ENCODE results near the gene HACD2.
"Not testable (repeated sequence)": the region's sequence is repeated elsewhere in the genome, so short reads cannot be mapped to it uniquely, and the experiment has no call there.

Gene HACD2

GRCh38 chr3:123608263-123608937 is 23.5 kb upstream of the HACD2 start:
- no peaks in the 10 kb centered on the region for H3K9me3 ChIP-seq (ENCODE audit: control insufficient read depth, insufficient read depth, low read length)
- H3K27me3 ChIP-seq (ENCODE audit: control insufficient read depth, insufficient read depth, low read length), result no peaks in the 10 kb centered on the region
- no peaks in the 10 kb centered on the region for H3K4me1 ChIP-seq (ENCODE audit: control insufficient read depth, insufficient read depth, low read length)
- H3K4me3 ChIP-seq (ENCODE audit: low read depth, low read length), result no peak overlapping the region
- H3K9ac ChIP-seq (ENCODE audit: low read depth, low read length), result no peak overlapping the region
- no peaks in the 10 kb centered on the region for H3K36me3 ChIP-seq (ENCODE audit: control insufficient read depth, insufficient read depth, low read length)

DNA sequence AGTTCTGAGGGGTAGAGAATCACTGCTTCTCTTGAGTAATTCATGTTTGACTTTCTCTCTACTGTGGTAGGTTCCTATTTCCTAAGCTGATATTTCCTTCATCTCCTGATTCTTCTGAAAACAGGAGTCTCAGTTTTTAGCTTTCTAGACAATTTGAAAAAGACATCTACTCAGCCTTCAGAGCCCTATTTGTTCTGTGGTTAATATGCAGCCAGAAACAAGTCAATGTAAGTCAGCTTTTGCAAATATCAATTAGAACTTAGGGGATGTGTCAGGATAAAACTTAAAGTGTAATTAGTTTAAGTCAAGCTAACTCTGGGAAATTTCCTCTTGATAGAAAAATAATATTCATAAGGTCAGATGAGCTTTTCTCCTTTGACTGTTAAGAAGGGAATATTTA is 21.7 kb upstream of the HACD2 start:
- Histone ChIP-seq H3K36me3 (ENCODE audit: control insufficient read depth, insufficient read depth, low read length) (no peaks in the 10 kb centered on the region), H3K4me1 (ENCODE audit: control insufficient read depth, insufficient read depth, low read length) (no peaks in the 10 kb centered on the region), H3K9me3 (ENCODE audit: control insufficient read depth, insufficient read depth, low read length) (no peaks in the 10 kb centered on the region), H3K4me3 (ENCODE audit: low read depth, low read length) (no peak overlapping the region), H3K9ac (ENCODE audit: low read depth, low read length) (no peak overlapping the region), H3K27me3 (ENCODE audit: control insufficient read depth, insufficient read depth, low read length) (no peaks in the 10 kb centered on the region)

DNA sequence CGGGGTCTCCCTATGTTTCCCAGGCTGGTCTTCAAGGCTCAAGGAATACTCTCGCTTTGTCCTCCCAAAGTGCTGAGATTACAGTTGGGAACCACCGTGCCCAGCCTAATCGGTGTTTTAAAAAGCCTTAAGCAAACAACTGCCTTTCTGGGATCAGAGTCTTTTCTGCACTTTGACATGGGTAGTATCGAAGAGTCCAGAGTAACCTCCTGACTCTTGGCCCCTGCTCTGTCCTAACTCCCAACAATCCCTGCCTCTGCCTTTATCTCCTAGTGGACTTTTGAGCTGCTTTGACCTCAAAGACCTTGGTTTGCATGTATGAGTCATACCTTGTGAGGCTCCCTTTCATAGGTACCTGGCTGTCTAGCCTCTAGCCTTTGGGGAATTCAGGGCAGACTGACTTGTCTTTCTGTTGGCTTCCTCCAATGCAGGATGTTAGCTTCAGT is 21.0 kb upstream of the HACD2 start:
- Histone ChIP-seq H3K36me3 (ENCODE audit: control insufficient read depth, insufficient read depth, low read length) (no peaks in the 10 kb centered on the region), H3K9me3 (ENCODE audit: control insufficient read depth, insufficient read depth, low read length) (no peaks in the 10 kb centered on the region), H3K4me3 (ENCODE audit: low read depth, low read length) (no peak overlapping the region), H3K27me3 (ENCODE audit: control insufficient read depth, insufficient read depth, low read length) (no peaks in the 10 kb centered on the region), H3K4me1 (ENCODE audit: control insufficient read depth, insufficient read depth, low read length) (no peaks in the 10 kb centered on the region), H3K9ac (ENCODE audit: low read depth, low read length) (no peak overlapping the region)

- H3K36me3 ChIP-seq (ENCODE audit: control insufficient read depth, insufficient read depth, low read length); H3K4me1 ChIP-seq (ENCODE audit: control insufficient read depth, insufficient read depth, low read length); H3K9me3 ChIP-seq (ENCODE audit: control insufficient read depth, insufficient read depth, low read length); H3K27me3 ChIP-seq (ENCODE audit: control insufficient read depth, insufficient read depth, low read length); H3K4me3 ChIP-seq (ENCODE audit: low read depth, low read length); H3K9ac ChIP-seq (ENCODE audit: low read depth, low read length): not testable (repeated sequence)
Measured at GRCh38 chr3:123603153-123603552, 18.3 kb upstream of the HACD2 start.

DNA sequence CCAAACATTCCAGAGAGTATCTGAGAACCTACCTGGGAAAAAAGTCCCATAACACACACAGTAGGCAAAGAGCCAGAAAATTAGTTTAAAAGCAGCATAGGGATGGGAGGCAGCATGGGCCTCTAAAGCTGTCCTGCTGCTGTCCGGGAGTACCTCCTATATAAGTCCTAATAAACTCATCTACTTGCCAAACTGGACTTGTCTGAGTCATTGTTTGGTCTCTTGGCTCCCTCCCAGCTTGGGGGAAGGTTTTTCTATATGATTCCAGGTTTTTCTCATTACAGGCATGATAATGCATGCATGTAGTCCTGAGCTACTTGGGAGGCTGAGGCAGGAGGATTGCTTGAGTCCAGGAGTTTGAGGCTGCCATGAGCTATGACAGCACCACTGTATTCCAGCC is 17.5 kb upstream of the HACD2 start:
- Histone ChIP-seq H3K27me3 (ENCODE audit: control insufficient read depth, insufficient read depth, low read length) (no peaks in the 10 kb centered on the region), H3K9me3 (ENCODE audit: control insufficient read depth, insufficient read depth, low read length) (no peaks in the 10 kb centered on the region), H3K4me3 (ENCODE audit: low read depth, low read length) (no peak overlapping the region), H3K9ac (ENCODE audit: low read depth, low read length) (no peak overlapping the region), H3K36me3 (ENCODE audit: control insufficient read depth, insufficient read depth, low read length) (no peaks in the 10 kb centered on the region), H3K4me1 (ENCODE audit: control insufficient read depth, insufficient read depth, low read length) (no peaks in the 10 kb centered on the region)

DNA sequence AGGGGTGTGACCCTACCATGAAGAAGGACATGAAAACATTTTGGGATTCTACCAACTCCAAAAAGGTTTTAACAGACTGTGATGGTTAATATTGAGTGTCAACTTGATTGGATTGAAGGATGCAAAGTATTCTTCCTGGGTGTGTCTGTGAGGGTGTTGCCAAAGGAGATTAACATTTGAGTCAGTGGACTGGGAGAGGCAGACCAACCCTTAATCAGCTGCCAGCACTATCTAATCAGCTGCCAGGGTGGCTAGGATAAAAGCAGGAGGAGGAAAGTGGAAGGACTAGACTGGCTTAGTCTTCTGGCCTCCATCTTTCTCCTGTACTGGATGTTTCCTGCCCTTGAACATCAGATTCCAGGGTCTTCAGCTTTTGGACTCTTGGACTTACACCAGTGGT is 16.0 kb upstream of the HACD2 start:
- H3K4me3 ChIP-seq (ENCODE audit: low read depth, low read length); H3K4me1 ChIP-seq (ENCODE audit: control insufficient read depth, insufficient read depth, low read length); H3K9me3 ChIP-seq (ENCODE audit: control insufficient read depth, insufficient read depth, low read length): not testable (repeated sequence)

GRCh38 chr3:123597561-123597960 is 12.7 kb upstream of the HACD2 start:
- no peak overlapping the region for H3K9ac ChIP-seq (ENCODE audit: low read depth, low read length)
- H3K27me3 ChIP-seq (ENCODE audit: control insufficient read depth, insufficient read depth, low read length), result no peaks in the 10 kb centered on the region
- no peaks in the 10 kb centered on the region for H3K9me3 ChIP-seq (ENCODE audit: control insufficient read depth, insufficient read depth, low read length)
- no peak overlapping the region for H3K4me3 ChIP-seq (ENCODE audit: low read depth, low read length)
- H3K36me3 ChIP-seq (ENCODE audit: control insufficient read depth, insufficient read depth, low read length), result no peaks in the 10 kb centered on the region
- no peaks in the 10 kb centered on the region for H3K4me1 ChIP-seq (ENCODE audit: control insufficient read depth, insufficient read depth, low read length)

More for the DNA sequence above, 16.0 kb upstream of the HACD2 start:
- H3K27me3 ChIP-seq (ENCODE audit: control insufficient read depth, insufficient read depth, low read length); H3K9ac ChIP-seq (ENCODE audit: low read depth, low read length); H3K36me3 ChIP-seq (ENCODE audit: control insufficient read depth, insufficient read depth, low read length): not testable (repeated sequence)

GRCh38 chr3:123595396-123596180 is 10.7 kb upstream of the HACD2 start:
- Histone ChIP-seq H3K4me1 (ENCODE audit: control insufficient read depth, insufficient read depth, low read length) (no peaks in the 10 kb centered on the region), H3K9me3 (ENCODE audit: control insufficient read depth, insufficient read depth, low read length) (peaks cover 3% of the 10 kb centered on the region), H3K9ac (ENCODE audit: low read depth, low read length) (no peak overlapping the region), H3K36me3 (ENCODE audit: control insufficient read depth, insufficient read depth, low read length) (no peaks in the 10 kb centered on the region), H3K4me3 (ENCODE audit: low read depth, low read length) (no peak overlapping the region), H3K27me3 (ENCODE audit: control insufficient read depth, insufficient read depth, low read length) (no peaks in the 10 kb centered on the region)

DNA sequence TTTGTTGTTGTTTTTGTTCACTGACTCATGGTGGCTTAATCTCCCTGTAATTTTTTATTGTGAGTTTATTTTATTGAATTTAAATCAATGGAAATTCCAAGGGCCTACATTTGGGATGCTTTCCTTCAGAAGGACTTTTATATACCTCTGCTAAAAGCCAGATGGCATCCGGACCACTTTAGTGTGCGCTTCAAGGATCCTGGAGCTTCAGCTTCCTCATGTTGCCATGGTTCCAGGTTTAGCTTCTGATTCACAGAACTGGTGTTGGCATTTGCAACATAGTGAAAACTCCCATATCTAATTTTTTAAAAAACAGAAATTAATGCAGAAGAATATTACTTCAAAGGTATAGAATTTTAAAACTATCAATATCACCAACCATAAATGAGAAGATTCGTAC is 8.5 kb upstream of the HACD2 start:
- Histone ChIP-seq H3K4me3 (ENCODE audit: low read depth, low read length) (no peak overlapping the region), H3K4me1 (ENCODE audit: control insufficient read depth, insufficient read depth, low read length) (no peaks in the 10 kb centered on the region), H3K36me3 (ENCODE audit: control insufficient read depth, insufficient read depth, low read length) (no peaks in the 10 kb centered on the region), H3K27me3 (ENCODE audit: control insufficient read depth, insufficient read depth, low read length) (no peaks in the 10 kb centered on the region), H3K9ac (ENCODE audit: low read depth, low read length) (no peak overlapping the region), H3K9me3 (ENCODE audit: control insufficient read depth, insufficient read depth, low read length) (peaks cover 9% of the 10 kb centered on the region)

GRCh38 chr3:123590685-123591450 is 6.0 kb upstream of the HACD2 start:
- Histone ChIP-seq H3K4me3 (ENCODE audit: low read depth, low read length) (no peak overlapping the region), H3K36me3 (ENCODE audit: control insufficient read depth, insufficient read depth, low read length) (no peaks in the 10 kb centered on the region), H3K9ac (ENCODE audit: low read depth, low read length) (no peak overlapping the region), H3K4me1 (ENCODE audit: control insufficient read depth, insufficient read depth, low read length) (peaks cover 3% of the 10 kb centered on the region), H3K9me3 (ENCODE audit: control insufficient read depth, insufficient read depth, low read length) (peaks cover 9% of the 10 kb centered on the region), H3K27me3 (ENCODE audit: control insufficient read depth, insufficient read depth, low read length) (peaks cover 11% of the 10 kb centered on the region)

- H3K4me3 ChIP-seq (ENCODE audit: low read depth, low read length), result no peak overlapping the region
- H3K9ac ChIP-seq (ENCODE audit: low read depth, low read length), result no peak overlapping the region
- no peaks in the 10 kb centered on the region for H3K36me3 ChIP-seq (ENCODE audit: control insufficient read depth, insufficient read depth, low read length)
- H3K4me1 ChIP-seq (ENCODE audit: control insufficient read depth, insufficient read depth, low read length), result peaks cover 3% of the 10 kb centered on the region
- peaks cover 18% of the 10 kb centered on the region for H3K27me3 ChIP-seq (ENCODE audit: control insufficient read depth, insufficient read depth, low read length)
- H3K9me3 ChIP-seq (ENCODE audit: control insufficient read depth, insufficient read depth, low read length), result peaks cover 9% of the 10 kb centered on the region
Measured at GRCh38 chr3:123587401-123587800, 2.5 kb upstream of the HACD2 start.
